ENCODE data around the gene ITIH3. TPM values are rescaled to one million over a fixed set of nuclear protein-coding genes. Genes with fewer than 3 reads are reported as not detected.

Gene ITIH3
- total RNA-seq, 1 experiment from 2014 or later, result 0.67 TPM

- no peak overlapping the region for H3K4me3 ChIP-seq (ENCODE audit: low read depth in 2 of 2, low read length in 2 of 2)
- ATAC-seq, result no peak
- intact Hi-C loops (cut with micrococcal nuclease; ENCODE audit: unreplicated experiment), result no loop called here
- no peaks in the 10 kb centered on the region for H3K36me3 ChIP-seq (ENCODE audit: control insufficient read depth, insufficient read depth, low read length)
- TF ChIP-seq REST (IDR thresholded peaks at IDR 0.05; ENCODE audit: insufficient read depth in 1 of 2, low read depth in 2 of 2, low read length in 1 of 2) (no peak), CTCF (IDR thresholded peaks at IDR 0.05) (no peak), SIN3A (IDR thresholded peaks at IDR 0.05; ENCODE audit: borderline replicate concordance, insufficient read depth, low read depth, low read length) (no peak), TCF7L2 (IDR thresholded peaks at IDR 0.05; ENCODE audit: low read depth, low read length) (no peak), POLR2AphosphoS5 (IDR thresholded peaks at IDR 0.05; ENCODE audit: low read depth, low read length) (no peak)
- no peaks in the 10 kb centered on the region for H3K4me1 ChIP-seq (ENCODE audit: control insufficient read depth, insufficient read depth, low read length)
- in situ Hi-C loops (cut with HindIII; ENCODE audit: low pct_unique_long_range_greater_than_20kb, low sequenced_read_pairs), result no loop called here
- no peaks in the 10 kb centered on the region; the same call in 1 of the 2 replicates for H3K27me3 ChIP-seq (ENCODE audit: control insufficient read depth, insufficient read depth, low read length)
- DNase-seq (ENCODE audit: low read depth, low spot score), result no peak
- BruUV-seq (replicated peaks), result no TSS peak
- ChIA-PET POLR2A (interaction anchor here (0.7 kb wide), 1 partner anchor 77 kb away, joined by 3 read pairs; the partner anchor contains the start of genes GLT8D1 and SPCS1), CTCF (no interaction called here)
- H3K27ac ChIP-seq (ENCODE audit: low read length), result no peak overlapping the region
- no peaks in the 10 kb centered on the region for H3K9me3 ChIP-seq (ENCODE audit: control insufficient read depth, insufficient read depth, low read depth, low read length)
Measured at GRCh38 chr3:52782412-52783210, 12.0 kb upstream of the ITIH3 start.

- intact Hi-C loops (cut with micrococcal nuclease; ENCODE audit: unreplicated experiment), result no loop called here
- Histone ChIP-seq H3K9me3 (ENCODE audit: control insufficient read depth, insufficient read depth, low read depth, low read length) (no peaks in the 10 kb centered on the region), H3K4me3 (ENCODE audit: low read depth in 2 of 2, low read length in 2 of 2) (no peak overlapping the region), H3K27me3 (ENCODE audit: control insufficient read depth, insufficient read depth, low read length) (no peaks in the 10 kb centered on the region; the same call in 1 of the 2 replicates), H3K36me3 (ENCODE audit: control insufficient read depth, insufficient read depth, low read length) (no peaks in the 10 kb centered on the region), H3K27ac (ENCODE audit: low read length) (no peak overlapping the region), H3K4me1 (ENCODE audit: control insufficient read depth, insufficient read depth, low read length) (no peaks in the 10 kb centered on the region)
- in situ Hi-C loops (cut with HindIII; ENCODE audit: low pct_unique_long_range_greater_than_20kb, low sequenced_read_pairs), result no loop called here
- ChIA-PET CTCF (no interaction called here), POLR2A (no interaction called here)
- no TSS peak for BruUV-seq (replicated peaks)
- no peak for TF ChIP-seq REST (IDR thresholded peaks at IDR 0.05; ENCODE audit: insufficient read depth in 1 of 2, low read depth in 2 of 2, low read length in 1 of 2)
- no peak for TF ChIP-seq POLR2AphosphoS5 (IDR thresholded peaks at IDR 0.05; ENCODE audit: low read depth, low read length)
- DNase-seq (ENCODE audit: low read depth, low spot score), result no peak
- no peak for ATAC-seq
Measured at GRCh38 chr3:52783211-52783555, 11.4 kb upstream of the ITIH3 start.
